HG02943 (cell line): ENCODE results near the gene GNPTG.

ENCODE experiments used
- ATAC-seq: cut with Tn5 transposase; IDR thresholded peaks from one replicate; pipeline ENCODE4 v1.9.1; 2021; ENCODE audit warnings: mild to moderate bottlenecking, low read depth, moderate library complexity; ENCODE audit not compliant: unreplicated experiment

The GNPTG gene

DNA sequence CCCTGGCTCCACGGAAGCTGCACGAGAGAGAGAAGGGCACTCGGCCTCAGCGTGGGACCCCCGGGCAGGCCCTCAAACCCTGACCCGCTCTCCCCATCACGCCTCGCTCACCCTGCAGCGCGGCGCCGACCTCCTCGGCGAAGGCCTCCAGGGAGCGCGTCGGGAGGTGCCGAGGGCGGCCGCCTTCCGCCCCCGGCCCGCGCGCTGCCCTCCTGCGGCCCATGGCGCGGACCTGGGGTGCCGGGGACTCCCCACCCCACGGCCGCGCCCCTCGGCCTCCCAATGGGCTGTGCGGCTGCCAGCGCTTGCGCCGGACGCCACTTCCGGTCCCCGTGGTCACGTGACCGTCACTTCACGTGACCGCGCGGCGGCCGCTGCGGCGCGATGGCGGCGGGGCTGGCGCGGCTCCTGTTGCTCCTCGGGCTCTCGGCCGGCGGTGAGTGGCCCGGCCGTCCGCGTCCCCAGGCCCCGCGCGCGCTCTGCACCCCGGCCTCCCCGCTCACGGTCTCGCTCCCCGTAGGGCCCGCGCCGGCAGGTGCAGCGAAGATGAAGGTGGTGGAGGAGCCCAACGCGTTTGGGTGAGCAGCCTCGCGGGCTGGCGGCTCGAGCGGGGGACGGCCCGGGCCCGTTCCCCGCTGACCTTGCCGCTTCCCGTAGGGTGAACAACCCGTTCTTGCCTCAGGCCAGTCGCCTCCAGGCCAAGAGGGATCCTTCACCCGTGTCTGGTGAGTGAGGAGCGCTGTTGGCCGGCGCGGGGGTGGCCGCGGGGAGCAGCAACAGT lies at the start of gene GNPTG, which contains the start of gene TSR3:
Gene GNPTG, plus strand, starts transcription at position 350 of the 781 bp plus-strand sequence. Its CDS starts 35 bp downstream, at position 385.
Gene TSR3, minus strand, starts transcription at position 297 of the 781 bp plus-strand sequence. Its CDS starts 74 bp downstream, at position 223.
- ATAC-seq: peak; percentile 61

GRCh38 chr16:1305823-1306222 lies 45.9 kb upstream of the GNPTG start:
- ATAC-seq: no peak

GRCh38 chr16:1306334-1306733 lies 45.4 kb upstream of the GNPTG start:
- no peak for ATAC-seq

GRCh38 chr16:1308036-1308976 lies 43.4 kb upstream of the GNPTG start:
- peak; percentile 13 for ATAC-seq

DNA sequence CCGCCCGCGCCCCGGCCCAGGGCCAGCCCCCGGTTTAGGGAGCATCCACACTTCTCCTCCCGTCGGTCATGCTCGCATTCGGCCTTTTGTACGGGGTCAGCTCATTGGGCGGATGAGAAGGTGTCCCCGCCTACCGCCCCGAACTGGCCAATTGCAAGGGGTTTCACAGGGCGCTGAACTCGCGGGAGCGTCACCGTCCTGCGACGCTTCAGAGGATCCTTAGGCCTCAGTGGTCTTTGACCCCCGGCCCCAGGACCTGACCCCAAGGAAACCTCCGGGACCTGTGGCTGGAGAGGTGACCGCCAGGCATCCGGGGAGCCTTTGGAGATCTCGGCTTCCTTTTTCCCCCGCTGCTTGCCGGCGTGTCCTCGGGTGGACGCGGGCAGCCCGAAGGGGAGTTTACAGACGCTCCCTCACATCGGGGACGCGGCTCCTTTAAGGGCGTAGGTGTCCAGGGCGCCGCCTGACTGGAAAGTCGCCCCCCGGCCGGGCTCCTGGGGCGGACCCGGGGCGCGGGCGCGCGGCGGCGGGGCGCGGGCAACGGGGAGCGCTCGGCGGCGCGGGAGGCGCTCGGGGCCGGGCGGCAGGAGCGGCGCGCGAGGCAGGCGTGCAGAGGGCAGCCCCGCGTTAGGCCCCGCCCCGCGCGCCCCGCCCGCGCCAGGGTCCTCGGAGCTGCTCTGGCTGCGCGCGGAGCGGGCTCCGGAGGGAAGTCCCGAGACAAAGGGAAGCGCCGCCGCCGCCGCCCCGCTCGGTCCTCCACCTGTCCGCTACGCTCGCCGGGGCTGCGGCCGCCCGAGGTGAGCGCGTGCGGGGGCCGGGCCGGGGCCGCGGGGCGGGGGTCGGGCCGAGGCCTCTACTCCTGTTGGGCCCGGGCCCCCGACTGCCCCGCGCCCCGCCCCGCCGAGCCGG lies 42.5 kb upstream of the GNPTG start, which contains the start of gene UBE2I:
Gene UBE2I, plus strand, starts transcription at position 660 of the 909 bp plus-strand sequence. CDS start 4,395 bp downstream, outside the sequence.
- peak; percentile 63 for ATAC-seq

GRCh38 chr16:1309888-1310831 lies 41.6 kb upstream of the GNPTG start:
- no peak for ATAC-seq

DNA sequence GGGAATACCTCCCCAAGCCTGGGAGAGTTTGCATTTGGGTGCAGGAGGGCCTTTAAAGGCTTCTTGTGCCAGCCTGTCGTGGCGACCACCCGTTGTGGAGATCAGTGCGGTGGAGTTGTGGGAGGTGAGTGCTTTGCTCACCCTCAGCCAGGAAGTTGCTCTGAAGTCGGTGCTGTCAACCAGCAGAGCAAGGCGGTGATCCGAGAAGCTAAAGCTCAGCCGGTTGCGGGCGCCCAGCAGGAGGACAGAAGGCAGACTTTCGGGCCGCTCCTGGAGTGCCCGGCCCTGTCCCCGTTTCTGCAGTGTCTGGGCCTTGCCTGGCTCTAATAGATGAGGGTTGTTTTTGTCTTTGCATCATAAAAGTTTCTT lies 40.9 kb upstream of the GNPTG start:
- ATAC-seq: no peak

GRCh38 chr16:1311212-1311737 lies 40.5 kb upstream of the GNPTG start:
- no peak for ATAC-seq

DNA sequence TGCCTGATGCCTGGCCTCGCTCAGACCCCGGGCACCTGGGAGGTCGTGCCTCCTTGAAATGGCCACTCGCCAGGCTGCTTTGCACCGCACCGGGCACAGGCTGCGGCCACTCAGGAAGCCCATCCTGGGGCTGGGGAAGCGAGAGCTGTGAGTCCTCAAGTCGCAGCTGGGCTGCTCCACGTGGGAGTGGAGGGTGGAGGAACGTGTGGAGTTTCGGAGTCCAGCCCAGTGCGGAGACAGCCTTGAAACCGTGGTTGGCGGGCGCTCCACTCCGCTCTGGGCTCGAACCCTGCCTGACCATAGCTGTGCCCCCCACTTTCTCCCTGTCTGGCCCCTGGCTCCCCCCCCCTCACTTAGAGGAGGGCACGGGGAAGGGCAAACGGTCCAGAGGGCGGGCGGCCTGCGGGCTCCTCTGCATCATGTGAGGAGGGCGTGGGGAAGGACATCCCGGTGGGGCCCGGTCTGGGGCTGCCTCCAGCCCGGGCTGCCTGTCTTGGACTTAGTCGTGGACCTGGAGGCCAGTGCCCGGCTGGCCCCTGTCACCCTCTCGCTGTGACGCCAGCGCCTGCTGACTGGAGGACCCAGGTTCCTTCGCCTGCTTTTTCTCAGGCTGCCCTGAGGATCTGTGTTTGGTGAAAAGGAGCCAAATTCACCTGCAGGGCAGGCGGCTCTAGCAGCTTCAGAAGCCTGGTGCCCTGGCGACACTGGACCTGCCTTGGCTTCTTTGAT lies 39.8 kb upstream of the GNPTG start:
- no peak for ATAC-seq

- no peak for ATAC-seq
Observed at GRCh38 chr16:1312467-1312816, 39.3 kb upstream of the GNPTG start.

DNA sequence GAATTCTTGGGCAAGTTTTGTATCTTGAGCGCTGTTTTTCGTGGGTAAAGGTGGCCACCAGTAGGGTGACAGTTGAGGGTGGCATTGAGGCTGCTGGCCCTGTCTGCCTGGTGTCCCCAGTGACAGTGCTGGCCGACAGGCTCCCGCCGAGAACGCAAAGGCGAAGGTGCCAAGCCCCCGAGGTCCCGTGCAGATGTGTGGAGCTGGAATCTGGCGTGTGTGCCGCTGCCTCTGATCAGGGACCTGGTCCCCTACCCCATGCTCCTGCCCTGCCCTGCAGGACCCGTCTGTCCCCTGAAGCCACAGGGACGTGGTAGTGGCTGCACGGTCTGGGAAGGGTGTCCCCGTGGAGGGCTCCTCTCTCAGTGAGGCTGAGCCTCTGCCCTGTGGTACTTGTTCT lies 38.8 kb upstream of the GNPTG start:
- no peak for ATAC-seq

GRCh38 chr16:1313721-1314369 lies 37.9 kb upstream of the GNPTG start:
- ATAC-seq: no peak

DNA sequence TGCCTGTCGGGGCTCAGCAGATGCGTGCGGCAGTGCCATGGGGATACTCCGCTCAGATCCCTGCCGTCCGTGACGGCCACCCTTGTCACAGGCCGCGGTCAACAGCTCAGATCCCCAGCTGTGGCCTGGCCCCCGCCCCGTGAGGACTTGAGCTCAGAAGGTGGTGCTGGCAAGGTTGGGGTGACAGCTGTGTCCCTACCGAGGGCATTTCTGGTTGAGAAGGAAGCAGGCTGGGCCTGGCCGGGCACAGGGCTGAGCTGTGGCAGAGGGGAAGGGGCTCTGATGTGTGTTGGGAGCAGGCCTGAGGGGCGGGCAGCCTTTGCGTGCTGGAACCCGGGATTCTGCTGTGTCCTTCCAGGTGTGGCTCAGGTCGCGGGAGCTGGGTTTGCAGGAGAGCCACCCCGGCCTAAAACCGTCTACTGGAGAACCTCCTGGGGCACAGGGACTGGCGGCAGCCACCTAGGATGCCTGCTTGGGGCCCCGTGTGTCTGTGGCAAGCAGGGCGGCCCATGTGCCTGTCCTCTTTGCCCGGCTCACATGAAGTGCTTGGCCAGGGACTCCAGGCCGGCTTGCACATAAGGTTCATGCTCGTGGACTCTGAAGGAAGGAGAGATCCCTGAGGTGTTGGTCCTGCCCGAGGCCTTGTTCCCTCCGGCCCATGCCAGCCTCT lies 37.2 kb upstream of the GNPTG start:
- no peak for ATAC-seq

GRCh38 chr16:1315081-1316032 lies 36.4 kb upstream of the GNPTG start:
- no peak for ATAC-seq

DNA sequence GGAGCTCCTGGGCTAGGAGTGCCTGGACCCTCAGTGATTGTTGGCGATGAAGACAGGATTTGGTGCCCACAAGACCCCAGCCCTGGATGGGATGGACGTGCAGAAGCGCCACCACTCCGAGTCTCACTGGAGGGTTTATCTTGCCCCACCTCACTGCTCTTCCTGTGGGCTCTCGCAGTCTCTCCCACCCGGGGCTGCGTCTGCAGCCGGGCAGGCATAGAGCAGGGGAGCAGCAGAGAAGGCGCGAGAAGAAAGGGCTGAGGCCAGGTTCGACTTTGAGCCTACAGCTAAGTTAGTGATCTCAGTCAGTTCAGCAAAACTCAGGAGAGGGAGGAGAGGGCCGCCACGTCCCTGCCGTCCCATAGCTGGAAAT lies 35.7 kb upstream of the GNPTG start:
- ATAC-seq: no peak
